ENCODE data around the gene SERPINA12. TPM values are rescaled to one million over a fixed set of nuclear protein-coding genes. Genes with fewer than 3 reads are reported as not detected.

Gene SERPINA12
- total and polyA plus RNA-seq, 2 of the 13 experiments (the other 11 are each of a cell fraction or from before 2014, with no cell fraction given): 0.08 TPM; not detected in 1

DNA sequence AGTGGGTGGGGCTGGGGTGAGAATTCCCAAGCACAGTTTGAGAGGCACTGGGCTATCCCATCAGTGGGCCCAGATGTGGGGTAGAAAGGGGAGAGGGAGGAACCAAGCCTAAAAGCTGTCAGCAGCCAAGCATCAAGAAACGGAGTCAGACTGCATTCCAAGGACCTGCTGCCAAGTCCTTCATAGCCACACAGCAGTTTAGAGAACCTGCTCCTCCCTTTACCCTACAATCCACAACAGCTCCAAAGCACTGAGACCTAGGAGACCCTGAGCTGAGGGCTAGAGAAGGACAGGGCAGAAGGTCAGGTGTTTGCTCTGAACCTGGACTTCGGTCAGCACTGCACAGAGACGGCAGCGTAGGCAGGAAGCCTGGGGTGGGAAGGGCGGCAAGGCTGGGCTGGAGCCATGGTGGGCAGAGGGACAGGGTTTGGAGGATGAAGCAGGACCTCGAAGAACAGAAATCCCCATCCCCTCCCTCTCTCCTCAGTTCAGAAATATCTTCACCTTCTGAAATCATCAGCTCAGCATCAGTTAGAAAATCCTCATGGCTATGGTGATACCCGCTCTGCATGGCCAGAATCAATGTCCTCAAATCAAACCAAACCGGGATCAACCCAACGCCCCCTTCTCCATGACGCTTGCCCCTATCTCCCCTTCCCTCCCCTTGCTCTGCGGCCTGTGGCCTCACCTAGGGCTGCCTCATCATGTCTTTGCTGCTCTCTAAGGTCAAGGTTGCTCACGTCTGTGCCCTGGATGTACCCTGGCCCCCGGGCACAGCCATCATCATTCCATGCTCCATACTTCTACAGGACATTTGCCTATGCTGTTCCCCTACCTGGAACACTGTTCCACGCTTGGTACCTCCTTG lies 39.1 kb upstream of the SERPINA12 start (continued):
- no peak for TF ChIP-seq ARID2 (CRISPR knock-in tag; IDR thresholded peaks at IDR 0.05; ENCODE audit: borderline replicate concordance)
- peak; percentile 69; the same call in 1 of the 2 replicates for TF ChIP-seq BCL6 (CRISPR knock-in tag; IDR thresholded peaks at IDR 0.05)
- TF ChIP-seq, protein P1, sequence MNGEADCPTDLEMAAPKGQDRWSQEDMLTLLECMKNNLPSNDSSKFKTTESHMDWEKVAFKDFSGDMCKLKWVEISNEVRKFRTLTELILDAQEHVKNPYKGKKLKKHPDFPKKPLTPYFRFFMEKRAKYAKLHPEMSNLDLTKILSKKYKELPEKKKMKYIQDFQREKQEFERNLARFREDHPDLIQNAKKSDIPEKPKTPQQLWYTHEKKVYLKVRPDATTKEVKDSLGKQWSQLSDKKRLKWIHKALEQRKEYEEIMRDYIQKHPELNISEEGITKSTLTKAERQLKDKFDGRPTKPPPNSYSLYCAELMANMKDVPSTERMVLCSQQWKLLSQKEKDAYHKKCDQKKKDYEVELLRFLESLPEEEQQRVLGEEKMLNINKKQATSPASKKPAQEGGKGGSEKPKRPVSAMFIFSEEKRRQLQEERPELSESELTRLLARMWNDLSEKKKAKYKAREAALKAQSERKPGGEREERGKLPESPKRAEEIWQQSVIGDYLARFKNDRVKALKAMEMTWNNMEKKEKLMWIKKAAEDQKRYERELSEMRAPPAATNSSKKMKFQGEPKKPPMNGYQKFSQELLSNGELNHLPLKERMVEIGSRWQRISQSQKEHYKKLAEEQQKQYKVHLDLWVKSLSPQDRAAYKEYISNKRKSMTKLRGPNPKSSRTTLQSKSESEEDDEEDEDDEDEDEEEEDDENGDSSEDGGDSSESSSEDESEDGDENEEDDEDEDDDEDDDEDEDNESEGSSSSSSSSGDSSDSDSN (CRISPR knock-in tag; IDR thresholded peaks at IDR 0.05): peak; percentile 66
- peak; percentile 52; the same call in 1 of the 2 replicates for TF ChIP-seq ZFX (CRISPR knock-in tag; IDR thresholded peaks at IDR 0.05; ENCODE audit: low read depth)
- 0 out of 2 replicates have a peak, but pooled peaks have one; percentile 37 for TF ChIP-seq ZSCAN31 (CRISPR knock-in tag; IDR thresholded peaks at IDR 0.05; ENCODE audit: low read depth)
- TF ChIP-seq ATM (IDR thresholded peaks at IDR 0.05; ENCODE audit: borderline replicate concordance): no peak
- no peak for TF ChIP-seq ZEB1 (IDR thresholded peaks at IDR 0.05; ENCODE audit: insufficient replicate concordance, low read depth)
- no peak for TF ChIP-seq PLRG1 (conservative IDR thresholded peaks at IDR 0.05)
- TF ChIP-seq ZNF383 (CRISPR knock-in tag; IDR thresholded peaks at IDR 0.05; ENCODE audit: borderline replicate concordance): no peak
- TF ChIP-seq KDM4B (CRISPR knock-in tag; IDR thresholded peaks at IDR 0.05): no peak
- TF ChIP-seq TARDBP (CRISPR knock-in tag; IDR thresholded peaks at IDR 0.05): 0 out of 2 replicates have a peak, but pooled peaks have one; percentile 71
- no peak for TF ChIP-seq CBFB (CRISPR knock-in tag; IDR thresholded peaks at IDR 0.05)
- TF ChIP-seq MZF1 (CRISPR knock-in tag; IDR thresholded peaks at IDR 0.05; ENCODE audit: borderline replicate concordance): no peak
- TF ChIP-seq ZNF333 (CRISPR knock-in tag; IDR thresholded peaks at IDR 0.05; ENCODE audit: borderline replicate concordance): no peak
- TF ChIP-seq MEIS2 (CRISPR knock-in tag; IDR thresholded peaks at IDR 0.05): 0 out of 2 replicates have a peak, but pooled peaks have one; percentile 23
- TF ChIP-seq, protein P2, sequence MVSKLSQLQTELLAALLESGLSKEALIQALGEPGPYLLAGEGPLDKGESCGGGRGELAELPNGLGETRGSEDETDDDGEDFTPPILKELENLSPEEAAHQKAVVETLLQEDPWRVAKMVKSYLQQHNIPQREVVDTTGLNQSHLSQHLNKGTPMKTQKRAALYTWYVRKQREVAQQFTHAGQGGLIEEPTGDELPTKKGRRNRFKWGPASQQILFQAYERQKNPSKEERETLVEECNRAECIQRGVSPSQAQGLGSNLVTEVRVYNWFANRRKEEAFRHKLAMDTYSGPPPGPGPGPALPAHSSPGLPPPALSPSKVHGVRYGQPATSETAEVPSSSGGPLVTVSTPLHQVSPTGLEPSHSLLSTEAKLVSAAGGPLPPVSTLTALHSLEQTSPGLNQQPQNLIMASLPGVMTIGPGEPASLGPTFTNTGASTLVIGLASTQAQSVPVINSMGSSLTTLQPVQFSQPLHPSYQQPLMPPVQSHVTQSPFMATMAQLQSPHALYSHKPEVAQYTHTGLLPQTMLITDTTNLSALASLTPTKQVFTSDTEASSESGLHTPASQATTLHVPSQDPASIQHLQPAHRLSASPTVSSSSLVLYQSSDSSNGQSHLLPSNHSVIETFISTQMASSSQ (IDR thresholded peaks at IDR 0.05; ENCODE audit: low read depth): no peak
- TF ChIP-seq, protein P2 (CRISPR knock-in tag; IDR thresholded peaks at IDR 0.05; ENCODE audit: borderline replicate concordance): no peak
- TF ChIP-seq, protein P3, sequence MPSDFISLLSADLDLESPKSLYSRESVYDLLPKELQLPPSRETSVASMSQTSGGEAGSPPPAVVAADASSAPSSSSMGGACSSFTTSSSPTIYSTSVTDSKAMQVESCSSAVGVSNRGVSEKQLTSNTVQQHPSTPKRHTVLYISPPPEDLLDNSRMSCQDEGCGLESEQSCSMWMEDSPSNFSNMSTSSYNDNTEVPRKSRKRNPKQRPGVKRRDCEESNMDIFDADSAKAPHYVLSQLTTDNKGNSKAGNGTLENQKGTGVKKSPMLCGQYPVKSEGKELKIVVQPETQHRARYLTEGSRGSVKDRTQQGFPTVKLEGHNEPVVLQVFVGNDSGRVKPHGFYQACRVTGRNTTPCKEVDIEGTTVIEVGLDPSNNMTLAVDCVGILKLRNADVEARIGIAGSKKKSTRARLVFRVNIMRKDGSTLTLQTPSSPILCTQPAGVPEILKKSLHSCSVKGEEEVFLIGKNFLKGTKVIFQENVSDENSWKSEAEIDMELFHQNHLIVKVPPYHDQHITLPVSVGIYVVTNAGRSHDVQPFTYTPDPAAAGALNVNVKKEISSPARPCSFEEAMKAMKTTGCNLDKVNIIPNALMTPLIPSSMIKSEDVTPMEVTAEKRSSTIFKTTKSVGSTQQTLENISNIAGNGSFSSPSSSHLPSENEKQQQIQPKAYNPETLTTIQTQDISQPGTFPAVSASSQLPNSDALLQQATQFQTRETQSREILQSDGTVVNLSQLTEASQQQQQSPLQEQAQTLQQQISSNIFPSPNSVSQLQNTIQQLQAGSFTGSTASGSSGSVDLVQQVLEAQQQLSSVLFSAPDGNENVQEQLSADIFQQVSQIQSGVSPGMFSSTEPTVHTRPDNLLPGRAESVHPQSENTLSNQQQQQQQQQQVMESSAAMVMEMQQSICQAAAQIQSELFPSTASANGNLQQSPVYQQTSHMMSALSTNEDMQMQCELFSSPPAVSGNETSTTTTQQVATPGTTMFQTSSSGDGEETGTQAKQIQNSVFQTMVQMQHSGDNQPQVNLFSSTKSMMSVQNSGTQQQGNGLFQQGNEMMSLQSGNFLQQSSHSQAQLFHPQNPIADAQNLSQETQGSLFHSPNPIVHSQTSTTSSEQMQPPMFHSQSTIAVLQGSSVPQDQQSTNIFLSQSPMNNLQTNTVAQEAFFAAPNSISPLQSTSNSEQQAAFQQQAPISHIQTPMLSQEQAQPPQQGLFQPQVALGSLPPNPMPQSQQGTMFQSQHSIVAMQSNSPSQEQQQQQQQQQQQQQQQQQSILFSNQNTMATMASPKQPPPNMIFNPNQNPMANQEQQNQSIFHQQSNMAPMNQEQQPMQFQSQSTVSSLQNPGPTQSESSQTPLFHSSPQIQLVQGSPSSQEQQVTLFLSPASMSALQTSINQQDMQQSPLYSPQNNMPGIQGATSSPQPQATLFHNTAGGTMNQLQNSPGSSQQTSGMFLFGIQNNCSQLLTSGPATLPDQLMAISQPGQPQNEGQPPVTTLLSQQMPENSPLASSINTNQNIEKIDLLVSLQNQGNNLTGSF (CRISPR knock-in tag; IDR thresholded peaks at IDR 0.05): no peak

Data from HepG2 (cell line).